Natural killer cell (primary cell): ENCODE results near the gene BAX. TPM values are rescaled to one million over a fixed set of nuclear protein-coding genes. Genes with fewer than 3 reads are reported as not detected.

Source experiments
- ATAC-seq, 3 donors: fragments of 150-1000 bp in 2 of 3; fragments of 200-7000 bp in 1 of 3; cut with Tn5 transposase; 1 replicate in 1 of 3; 2 replicates in 2 of 3; pipeline ENCODE4 v1.10.0; 2021; ENCODE audit warnings: mild to moderate bottlenecking in 2 of 3, moderate library complexity in 2 of 3
- DNase-seq, 2 donors: peaks; one replicate each; pipeline versions ENCODE4 v3.0.0 to v3.0.0-alpha.2; 2013 to 2021; ENCODE audit warnings: mixed read lengths in 1 of 2
- H3K27ac ChIP-seq: one replicate; pipeline ENCODE4 v1.5.1; 2013; ENCODE audit warnings: mild to moderate bottlenecking, low read length
- H3K27me3 ChIP-seq: one replicate; pipeline ENCODE4 v1.6.1; 2013; ENCODE audit warnings: low read length; ENCODE audit not compliant: control insufficient read depth, insufficient read depth
- H3K36me3 ChIP-seq: one replicate; pipeline ENCODE4 v1.6.1; 2013; ENCODE audit warnings: low read length; ENCODE audit not compliant: control insufficient read depth, insufficient read depth
- H3K4me1 ChIP-seq: one replicate; pipeline ENCODE4 v1.6.1; 2013; ENCODE audit warnings: low read length; ENCODE audit not compliant: control insufficient read depth, insufficient read depth
- H3K4me3 ChIP-seq: one replicate; pipeline ENCODE4 v1.5.1; 2013; ENCODE audit warnings: low read length
- H3K9me3 ChIP-seq: one replicate; pipeline ENCODE4 v1.6.1; 2013; ENCODE audit warnings: low read length; ENCODE audit not compliant: control insufficient read depth, insufficient read depth
- H3K27ac Mint-ChIP-seq, 2 donors: one replicate each; pipeline ENCODE4 v1.8.0; 2022; ENCODE audit warnings: mild to moderate bottlenecking in 2 of 2, mixed read lengths in 2 of 2, moderate library complexity in 1 of 2
- H3K27me3 Mint-ChIP-seq, 2 donors: one replicate each; pipeline ENCODE4 v1.8.0; 2022; ENCODE audit warnings: low read depth in 2 of 2, mixed read lengths in 2 of 2
- H3K36me3 Mint-ChIP-seq: one replicate; pipeline ENCODE4 v1.8.0; 2022; ENCODE audit warnings: mixed read lengths
- H3K4me1 Mint-ChIP-seq, 2 donors: one replicate each; pipeline ENCODE4 v1.8.0; 2022; ENCODE audit warnings: mixed read lengths in 2 of 2
- H3K4me3 Mint-ChIP-seq: one replicate; pipeline ENCODE4 v1.8.0; 2022; ENCODE audit warnings: mild to moderate bottlenecking, moderate library complexity, mixed read lengths
- H3K9me3 Mint-ChIP-seq, 2 donors: one replicate each; pipeline ENCODE4 v1.8.0; 2022; ENCODE audit warnings: mixed read lengths in 2 of 2
- WGBS: methylation state at CpG from one replicate; pipeline ENCODE4 v1.1.7; 2013; ENCODE audit warnings: missing lambda C conversion rate; ENCODE audit not compliant: insufficient coverage; 5-methylcytosine and 5-hydroxymethylcytosine counted together
- intact Hi-C: fragments of 100-400 bp; cut with micrococcal nuclease; formaldehyde crosslinking; loops from one replicate; pipeline ENCODE4 v1.14.2; 2022
- total RNA-seq, 4 donors: library from RNA; stranded (reverse); fragments of 120-200 nt in 1 of 4; gene quantifications; one replicate each; pipeline versions ENCODE4 v1.2.3 to v1.2.4, GENCODE V29; 2013 to 2022
- TF ChIP-seq, protein P1 (sequence below): fragments of 200-600 bp; IDR thresholded peaks from one replicate; pipeline ENCODE4 v1.8.0; 2022; ENCODE audit warnings: antibody characterized with exemption

Gene BAX
- total RNA-seq, 3 donors from 2014 or later (not counting 1 experiment from before 2014, with no cell fraction given): 117 to 133 (median 120) TPM

DNA sequence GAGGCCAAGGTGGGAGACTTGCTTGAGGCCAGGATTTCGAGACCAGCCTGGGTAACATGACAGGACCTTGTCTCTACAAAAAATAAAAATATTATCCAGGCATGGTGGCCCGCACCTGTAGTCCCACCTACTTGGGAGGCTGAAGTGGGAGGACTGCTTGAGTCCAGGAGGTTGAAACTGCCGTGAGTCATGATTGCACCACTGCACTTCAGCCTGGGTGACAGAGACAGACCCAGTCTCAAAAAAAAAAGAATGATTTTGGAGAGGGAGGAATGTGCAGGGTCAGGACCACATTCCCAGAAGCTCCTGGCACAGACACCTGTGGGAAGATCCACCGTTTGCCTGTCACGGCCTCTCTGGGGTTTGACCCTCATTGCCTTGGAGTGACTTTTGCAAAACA is 9.3 kb upstream of the BAX start:
- Histone ChIP-seq H3K36me3 (no peaks in the 10 kb centered on the region), H3K9me3 (no peaks in the 10 kb centered on the region), H3K27me3 (no peaks in the 10 kb centered on the region), H3K27ac (no peak overlapping the region), H3K4me1 (no peaks in the 10 kb centered on the region), H3K4me3 (no peak overlapping the region)
- intact Hi-C loops: no loop called here
- WGBS: 94% methylated on average over 5 of the region's 5 CpGs
- H3K4me1 Mint-ChIP-seq: no peaks in the 10 kb centered on the region
- no peak overlapping the region for H3K4me3 Mint-ChIP-seq
- TF ChIP-seq, protein P1, sequence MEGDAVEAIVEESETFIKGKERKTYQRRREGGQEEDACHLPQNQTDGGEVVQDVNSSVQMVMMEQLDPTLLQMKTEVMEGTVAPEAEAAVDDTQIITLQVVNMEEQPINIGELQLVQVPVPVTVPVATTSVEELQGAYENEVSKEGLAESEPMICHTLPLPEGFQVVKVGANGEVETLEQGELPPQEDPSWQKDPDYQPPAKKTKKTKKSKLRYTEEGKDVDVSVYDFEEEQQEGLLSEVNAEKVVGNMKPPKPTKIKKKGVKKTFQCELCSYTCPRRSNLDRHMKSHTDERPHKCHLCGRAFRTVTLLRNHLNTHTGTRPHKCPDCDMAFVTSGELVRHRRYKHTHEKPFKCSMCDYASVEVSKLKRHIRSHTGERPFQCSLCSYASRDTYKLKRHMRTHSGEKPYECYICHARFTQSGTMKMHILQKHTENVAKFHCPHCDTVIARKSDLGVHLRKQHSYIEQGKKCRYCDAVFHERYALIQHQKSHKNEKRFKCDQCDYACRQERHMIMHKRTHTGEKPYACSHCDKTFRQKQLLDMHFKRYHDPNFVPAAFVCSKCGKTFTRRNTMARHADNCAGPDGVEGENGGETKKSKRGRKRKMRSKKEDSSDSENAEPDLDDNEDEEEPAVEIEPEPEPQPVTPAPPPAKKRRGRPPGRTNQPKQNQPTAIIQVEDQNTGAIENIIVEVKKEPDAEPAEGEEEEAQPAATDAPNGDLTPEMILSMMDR: no peak
- H3K36me3 Mint-ChIP-seq: no peaks in the 10 kb centered on the region
- ATAC-seq: no peak
- H3K27me3 Mint-ChIP-seq: no peaks in the 10 kb centered on the region
- no peak for DNase-seq
- no peaks in the 10 kb centered on the region for H3K9me3 Mint-ChIP-seq
- H3K27ac Mint-ChIP-seq: no peak overlapping the region

DNA sequence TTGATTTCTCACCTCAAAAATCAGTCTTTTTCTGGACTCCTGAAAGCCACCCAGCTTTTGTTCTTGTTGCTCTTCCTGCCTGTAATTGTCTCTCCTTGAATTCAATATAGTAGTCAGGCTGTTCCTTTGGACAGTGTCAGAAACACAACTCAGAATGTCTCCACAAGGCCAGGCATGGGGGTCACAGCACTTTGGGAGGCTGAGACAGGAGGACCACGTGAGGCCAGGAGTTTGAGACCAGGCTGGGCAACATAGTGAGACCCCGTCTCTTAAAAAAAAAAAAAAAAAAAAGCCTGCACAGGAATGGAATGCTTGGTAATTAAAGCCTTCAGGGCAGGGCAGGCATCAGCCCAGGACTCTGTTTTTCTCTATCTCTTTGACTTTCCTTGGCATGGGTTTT is 8.9 kb upstream of the BAX start:
- no peaks in the 10 kb centered on the region for H3K36me3 ChIP-seq
- Mint-ChIP-seq H3K36me3 (no peaks in the 10 kb centered on the region), H3K4me3 (no peak overlapping the region), H3K27ac (no peak overlapping the region), H3K27me3 (no peaks in the 10 kb centered on the region), H3K9me3 (no peaks in the 10 kb centered on the region), H3K4me1 (no peaks in the 10 kb centered on the region)
- intact Hi-C loops: no loop called here
- DNase-seq (no peak), ATAC-seq (no peak)
- TF ChIP-seq, protein P1: no peak
- H3K27ac ChIP-seq: no peak overlapping the region
- H3K27me3 ChIP-seq: no peaks in the 10 kb centered on the region
- 87% methylated on average over 2 of the region's 2 CpGs for WGBS
- no peaks in the 10 kb centered on the region for H3K4me1 ChIP-seq
- H3K4me3 ChIP-seq: no peak overlapping the region
- no peaks in the 10 kb centered on the region for H3K9me3 ChIP-seq

- ATAC-seq: no peak
These were observed 8.0 kb upstream of the BAX start for GRCh38 chr19:48946463-48947257.

More at GRCh38 chr19:48946463-48947257, 8.0 kb upstream of the BAX start:
- TF ChIP-seq, protein P1: no peak
- Histone ChIP-seq H3K27me3 (no peaks in the 10 kb centered on the region), H3K27ac (no peak overlapping the region), H3K4me1 (no peaks in the 10 kb centered on the region), H3K9me3 (no peaks in the 10 kb centered on the region), H3K36me3 (no peaks in the 10 kb centered on the region), H3K4me3 (no peak overlapping the region)
- no peaks in the 10 kb centered on the region for H3K36me3 Mint-ChIP-seq
- H3K9me3 Mint-ChIP-seq: no peaks in the 10 kb centered on the region
- 80% methylated on average over 9 of the region's 9 CpGs for WGBS
- no peak overlapping the region for H3K4me3 Mint-ChIP-seq
- no peak overlapping the region for H3K27ac Mint-ChIP-seq
- no peak for DNase-seq
- no peaks in the 10 kb centered on the region for H3K27me3 Mint-ChIP-seq
- intact Hi-C loops: no loop called here
- H3K4me1 Mint-ChIP-seq: no peaks in the 10 kb centered on the region
